GM23338 (cell line): ENCODE data around the gene CNNM4. TPM values are rescaled to one million over a fixed set of nuclear protein-coding genes. Genes with fewer than 3 reads are reported as not detected.

Source experiments
- ATAC-seq: fragments of 200-7000 bp; cut with Tn5 transposase; 3 replicates; pipeline ENCODE4 v1.9.1; 2020
- DNase-seq: peaks from one replicate; pipeline ENCODE4 v3.0.0-alpha.2; 2015; ENCODE audit warnings: low spot score
- H2AFZ ChIP-seq: fragments of 200-600 bp; sonication (generic); 2 replicates; pipeline ENCODE4 v1.8.0; 2016; ENCODE audit warnings: antibody characterized with exemption, mild to moderate bottlenecking, moderate library complexity
- H3F3A ChIP-seq: fragments of 200-600 bp; sonication (generic); replicated peaks from 2 replicates; pipeline ENCODE4 v1.8.0; 2017; ENCODE audit warnings: antibody characterized with exemption, mixed run types, low read depth
- H3K27ac ChIP-seq: fragments of 200-600 bp; sonication (generic); 2 replicates; pipeline ENCODE4 v1.6.1; 2016; ENCODE audit warnings: low read depth
- H3K27me3 ChIP-seq: fragments of 200-600 bp; sonication (generic); 2 replicates; pipeline ENCODE4 v1.8.0; 2016; ENCODE audit warnings: mild to moderate bottlenecking, mixed run types, moderate library complexity; ENCODE audit not compliant: insufficient read depth
- H3K36me3 ChIP-seq: fragments of 200-600 bp; sonication (generic); 2 replicates; pipeline ENCODE4 v1.8.0; 2016; ENCODE audit warnings: mild to moderate bottlenecking; ENCODE audit not compliant: insufficient read depth
- H3K4me1 ChIP-seq: fragments of 200-600 bp; sonication (generic); 2 replicates; pipeline ENCODE4 v1.8.0; 2016; ENCODE audit warnings: mild to moderate bottlenecking, moderate library complexity; ENCODE audit not compliant: insufficient read depth
- H3K4me2 ChIP-seq: fragments of 200-600 bp; sonication (generic); 2 replicates; pipeline ENCODE4 v1.7.1; 2017; ENCODE audit warnings: mixed run types
- H3K4me3 ChIP-seq: fragments of 200-600 bp; sonication (generic); 2 replicates; pipeline ENCODE4 v1.6.1; 2016; ENCODE audit warnings: mixed run types
- H3K79me2 ChIP-seq: fragments of 200-600 bp; sonication (generic); replicated peaks from 2 replicates; pipeline ENCODE4 v1.8.0; 2017; ENCODE audit warnings: mild to moderate bottlenecking; ENCODE audit not compliant: insufficient read depth
- H3K9me2 ChIP-seq: fragments of 200-600 bp; sonication (generic); 2 replicates; pipeline ENCODE4 v1.8.0; 2017; ENCODE audit not compliant: insufficient read depth
- H4K20me1 ChIP-seq: fragments of 200-600 bp; sonication (generic); replicated peaks from 2 replicates; pipeline ENCODE4 v1.8.0; 2017; ENCODE audit warnings: mild to moderate bottlenecking; ENCODE audit not compliant: insufficient read depth
- H3K27ac Mint-ChIP-seq: 2 replicates; pipeline ENCODE4 v1.8.0; 2020; ENCODE audit warnings: inconsistent platforms, mild to moderate bottlenecking, moderate library complexity, mixed read lengths
- H3K27me3 Mint-ChIP-seq: 3 replicates; pipeline ENCODE4 v1.8.0; 2022; ENCODE audit warnings: low read depth, mild to moderate bottlenecking, moderate library complexity, mixed read lengths, inconsistent platforms; ENCODE audit not compliant: insufficient read depth, poor library complexity
- H3K36me3 Mint-ChIP-seq: 3 replicates; pipeline ENCODE4 v1.8.0; 2021; ENCODE audit warnings: low read depth, mild to moderate bottlenecking, inconsistent platforms, moderate library complexity, mixed read lengths
- H3K4me1 Mint-ChIP-seq: 3 replicates; pipeline ENCODE4 v1.8.0; 2020; ENCODE audit warnings: mild to moderate bottlenecking, inconsistent platforms, mixed read lengths
- H3K4me3 Mint-ChIP-seq: 3 replicates; pipeline ENCODE4 v1.8.0; 2021; ENCODE audit warnings: moderate library complexity, mild to moderate bottlenecking, inconsistent platforms, mixed read lengths
- H3K9me3 Mint-ChIP-seq: 3 replicates; pipeline ENCODE4 v1.8.0; 2020; ENCODE audit warnings: moderate library complexity, mild to moderate bottlenecking, inconsistent platforms, mixed read lengths
- CREB1 ChIP-seq: fragments of 250-450 bp; sonication (Bioruptor Pico); IDR thresholded peaks from 2 replicates; pipeline ENCODE4 v1.5.0; 2020; ENCODE audit warnings: low read depth, mild to moderate bottlenecking, moderate library complexity
- EZH2 ChIP-seq: fragments of 200-600 bp; sonication (generic); IDR thresholded peaks from one replicate; pipeline ENCODE4 v1.8.0; 2017; ENCODE audit warnings: antibody characterized with exemption, mild to moderate bottlenecking, low read depth; ENCODE audit not compliant: unreplicated experiment
- EZH2phosphoT487 ChIP-seq: fragments of 200-600 bp; sonication (generic); IDR thresholded peaks from one replicate; pipeline ENCODE4 v1.8.1; 2018; ENCODE audit warnings: antibody characterized with exemption; ENCODE audit not compliant: unreplicated experiment
- JUNB ChIP-seq: IDR thresholded peaks from one replicate; pipeline ENCODE4 v1.6.1; 2016; ENCODE audit warnings: antibody characterized with exemption; ENCODE audit not compliant: unreplicated experiment
- NANOG ChIP-seq: IDR thresholded peaks from 2 replicates; pipeline ENCODE4 v1.6.1; 2016; ENCODE audit warnings: antibody characterized with exemption, borderline replicate concordance
- POLR2AphosphoS5 ChIP-seq: IDR thresholded peaks from 2 replicates; pipeline ENCODE4 v1.6.1; 2016; ENCODE audit warnings: antibody characterized with exemption, low read depth
- STAT1 ChIP-seq: IDR thresholded peaks from one replicate; pipeline ENCODE4 v1.6.1; 2016; ENCODE audit warnings: antibody characterized with exemption; ENCODE audit not compliant: unreplicated experiment
- ZNF114 ChIP-seq: fragments of 250-450 bp; sonication (Bioruptor Pico); IDR thresholded peaks from 2 replicates; pipeline ENCODE4 v1.5.0; 2020; ENCODE audit warnings: mild to moderate bottlenecking, moderate library complexity
- polyA plus RNA-seq: library from polyadenylated mRNA; unstranded; fragments of >200 nt; fragmentation: Nextera tagmentation; extraction: Ambion mirVana; gene quantifications from 2 replicates; pipeline ENCODE4 v1.2.1, GENCODE V29; 2016
- total RNA-seq: library from RNA; depleted of rRNA; stranded (reverse); fragments of >200 nt; shearing (Covaris generic); gene quantifications from 2 replicates; pipeline ENCODE4 v1.2.3, GENCODE V29; 2014
- TF ChIP-seq, protein P1 (sequence below): IDR thresholded peaks from 2 replicates; pipeline ENCODE4 v1.6.1; 2016; ENCODE audit warnings: antibody characterized with exemption
- TF ChIP-seq, protein P2 (sequence below): IDR thresholded peaks from one replicate; pipeline ENCODE4 v1.6.1; 2018; ENCODE audit warnings: antibody characterized with exemption; ENCODE audit not compliant: unreplicated experiment
- TF ChIP-seq, protein P3 (sequence below), 2 experiments: fragments of 200-600 bp in 1 of 2; sonication (generic) in 1 of 2; conservative IDR thresholded peaks; 2 replicates each; pipeline versions ENCODE4 v1.5.1 to v1.6.1; 2016 to 2017; ENCODE audit warnings: antibody characterized with exemption in 2 of 2, low read depth in 2 of 2, mild to moderate bottlenecking in 2 of 2, moderate library complexity in 1 of 2
- TF ChIP-seq, protein P4 (sequence below): fragments of 250-450 bp; sonication (Bioruptor Pico); IDR thresholded peaks from 2 replicates; pipeline ENCODE4 v1.5.0; 2020; ENCODE audit warnings: mild to moderate bottlenecking, moderate library complexity

Gene CNNM4
- total and polyA plus RNA-seq, 2 experiments from 2014 or later = 2.9 to 12.9 TPM

DNA sequence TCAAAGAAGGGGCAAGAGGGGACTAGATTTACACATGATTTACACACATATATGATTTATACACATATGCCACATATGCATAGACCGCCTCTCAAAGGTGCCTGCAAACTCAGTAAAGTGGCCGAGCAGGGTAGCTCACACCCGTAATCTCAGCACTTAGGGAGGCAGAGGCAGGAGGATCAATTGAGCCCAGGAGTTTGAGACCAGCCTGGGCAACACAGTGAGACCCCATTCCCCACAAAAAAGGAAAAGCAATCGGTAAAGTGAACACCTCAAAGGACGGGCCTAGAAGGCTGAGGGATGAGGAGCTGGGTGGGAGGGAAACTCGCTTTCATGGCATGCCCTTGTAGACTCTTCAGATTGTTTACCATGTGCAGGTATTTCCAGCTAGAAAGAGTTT lies 92.0 kb downstream of the CNNM4 start:
- no peaks in the 10 kb centered on the region for H3K27me3 ChIP-seq
- Mint-ChIP-seq H3K4me1 (peaks cover 9% of the 10 kb centered on the region), H3K9me3 (no peaks in the 10 kb centered on the region), H3K36me3 (peaks cover 40% of the 10 kb centered on the region), H3K27ac (no peak overlapping the region), H3K4me3 (no peak overlapping the region), H3K27me3 (peaks cover 7% of the 10 kb centered on the region)
- DNase-seq (no peak), ATAC-seq (no peak)
- no peak overlapping the region for H2AFZ ChIP-seq
- H3K9me2 ChIP-seq = no peaks in the 10 kb centered on the region
- no peaks in the 10 kb centered on the region; the same call in 1 of the 2 replicates for H3K36me3 ChIP-seq
- TF ChIP-seq EZH2phosphoT487 (no peak), EZH2 (no peak), JUNB (no peak), STAT1 (no peak), CREB1 (CRISPR knock-in tag) (no peak), POLR2AphosphoS5 (no peak), NANOG (no peak), ZNF114 (CRISPR knock-in tag) (no peak)
- TF ChIP-seq, protein P1, sequence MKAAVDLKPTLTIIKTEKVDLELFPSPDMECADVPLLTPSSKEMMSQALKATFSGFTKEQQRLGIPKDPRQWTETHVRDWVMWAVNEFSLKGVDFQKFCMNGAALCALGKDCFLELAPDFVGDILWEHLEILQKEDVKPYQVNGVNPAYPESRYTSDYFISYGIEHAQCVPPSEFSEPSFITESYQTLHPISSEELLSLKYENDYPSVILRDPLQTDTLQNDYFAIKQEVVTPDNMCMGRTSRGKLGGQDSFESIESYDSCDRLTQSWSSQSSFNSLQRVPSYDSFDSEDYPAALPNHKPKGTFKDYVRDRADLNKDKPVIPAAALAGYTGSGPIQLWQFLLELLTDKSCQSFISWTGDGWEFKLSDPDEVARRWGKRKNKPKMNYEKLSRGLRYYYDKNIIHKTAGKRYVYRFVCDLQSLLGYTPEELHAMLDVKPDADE = no peak
- TF ChIP-seq, protein P2, sequence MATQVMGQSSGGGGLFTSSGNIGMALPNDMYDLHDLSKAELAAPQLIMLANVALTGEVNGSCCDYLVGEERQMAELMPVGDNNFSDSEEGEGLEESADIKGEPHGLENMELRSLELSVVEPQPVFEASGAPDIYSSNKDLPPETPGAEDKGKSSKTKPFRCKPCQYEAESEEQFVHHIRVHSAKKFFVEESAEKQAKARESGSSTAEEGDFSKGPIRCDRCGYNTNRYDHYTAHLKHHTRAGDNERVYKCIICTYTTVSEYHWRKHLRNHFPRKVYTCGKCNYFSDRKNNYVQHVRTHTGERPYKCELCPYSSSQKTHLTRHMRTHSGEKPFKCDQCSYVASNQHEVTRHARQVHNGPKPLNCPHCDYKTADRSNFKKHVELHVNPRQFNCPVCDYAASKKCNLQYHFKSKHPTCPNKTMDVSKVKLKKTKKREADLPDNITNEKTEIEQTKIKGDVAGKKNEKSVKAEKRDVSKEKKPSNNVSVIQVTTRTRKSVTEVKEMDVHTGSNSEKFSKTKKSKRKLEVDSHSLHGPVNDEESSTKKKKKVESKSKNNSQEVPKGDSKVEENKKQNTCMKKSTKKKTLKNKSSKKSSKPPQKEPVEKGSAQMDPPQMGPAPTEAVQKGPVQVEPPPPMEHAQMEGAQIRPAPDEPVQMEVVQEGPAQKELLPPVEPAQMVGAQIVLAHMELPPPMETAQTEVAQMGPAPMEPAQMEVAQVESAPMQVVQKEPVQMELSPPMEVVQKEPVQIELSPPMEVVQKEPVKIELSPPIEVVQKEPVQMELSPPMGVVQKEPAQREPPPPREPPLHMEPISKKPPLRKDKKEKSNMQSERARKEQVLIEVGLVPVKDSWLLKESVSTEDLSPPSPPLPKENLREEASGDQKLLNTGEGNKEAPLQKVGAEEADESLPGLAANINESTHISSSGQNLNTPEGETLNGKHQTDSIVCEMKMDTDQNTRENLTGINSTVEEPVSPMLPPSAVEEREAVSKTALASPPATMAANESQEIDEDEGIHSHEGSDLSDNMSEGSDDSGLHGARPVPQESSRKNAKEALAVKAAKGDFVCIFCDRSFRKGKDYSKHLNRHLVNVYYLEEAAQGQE = no peak
- TF ChIP-seq, protein P3, sequence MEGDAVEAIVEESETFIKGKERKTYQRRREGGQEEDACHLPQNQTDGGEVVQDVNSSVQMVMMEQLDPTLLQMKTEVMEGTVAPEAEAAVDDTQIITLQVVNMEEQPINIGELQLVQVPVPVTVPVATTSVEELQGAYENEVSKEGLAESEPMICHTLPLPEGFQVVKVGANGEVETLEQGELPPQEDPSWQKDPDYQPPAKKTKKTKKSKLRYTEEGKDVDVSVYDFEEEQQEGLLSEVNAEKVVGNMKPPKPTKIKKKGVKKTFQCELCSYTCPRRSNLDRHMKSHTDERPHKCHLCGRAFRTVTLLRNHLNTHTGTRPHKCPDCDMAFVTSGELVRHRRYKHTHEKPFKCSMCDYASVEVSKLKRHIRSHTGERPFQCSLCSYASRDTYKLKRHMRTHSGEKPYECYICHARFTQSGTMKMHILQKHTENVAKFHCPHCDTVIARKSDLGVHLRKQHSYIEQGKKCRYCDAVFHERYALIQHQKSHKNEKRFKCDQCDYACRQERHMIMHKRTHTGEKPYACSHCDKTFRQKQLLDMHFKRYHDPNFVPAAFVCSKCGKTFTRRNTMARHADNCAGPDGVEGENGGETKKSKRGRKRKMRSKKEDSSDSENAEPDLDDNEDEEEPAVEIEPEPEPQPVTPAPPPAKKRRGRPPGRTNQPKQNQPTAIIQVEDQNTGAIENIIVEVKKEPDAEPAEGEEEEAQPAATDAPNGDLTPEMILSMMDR (conservative IDR thresholded peaks at IDR 0.05; ENCODE audit: low read depth in 2 of 2) = no peak
- TF ChIP-seq, protein P4, sequence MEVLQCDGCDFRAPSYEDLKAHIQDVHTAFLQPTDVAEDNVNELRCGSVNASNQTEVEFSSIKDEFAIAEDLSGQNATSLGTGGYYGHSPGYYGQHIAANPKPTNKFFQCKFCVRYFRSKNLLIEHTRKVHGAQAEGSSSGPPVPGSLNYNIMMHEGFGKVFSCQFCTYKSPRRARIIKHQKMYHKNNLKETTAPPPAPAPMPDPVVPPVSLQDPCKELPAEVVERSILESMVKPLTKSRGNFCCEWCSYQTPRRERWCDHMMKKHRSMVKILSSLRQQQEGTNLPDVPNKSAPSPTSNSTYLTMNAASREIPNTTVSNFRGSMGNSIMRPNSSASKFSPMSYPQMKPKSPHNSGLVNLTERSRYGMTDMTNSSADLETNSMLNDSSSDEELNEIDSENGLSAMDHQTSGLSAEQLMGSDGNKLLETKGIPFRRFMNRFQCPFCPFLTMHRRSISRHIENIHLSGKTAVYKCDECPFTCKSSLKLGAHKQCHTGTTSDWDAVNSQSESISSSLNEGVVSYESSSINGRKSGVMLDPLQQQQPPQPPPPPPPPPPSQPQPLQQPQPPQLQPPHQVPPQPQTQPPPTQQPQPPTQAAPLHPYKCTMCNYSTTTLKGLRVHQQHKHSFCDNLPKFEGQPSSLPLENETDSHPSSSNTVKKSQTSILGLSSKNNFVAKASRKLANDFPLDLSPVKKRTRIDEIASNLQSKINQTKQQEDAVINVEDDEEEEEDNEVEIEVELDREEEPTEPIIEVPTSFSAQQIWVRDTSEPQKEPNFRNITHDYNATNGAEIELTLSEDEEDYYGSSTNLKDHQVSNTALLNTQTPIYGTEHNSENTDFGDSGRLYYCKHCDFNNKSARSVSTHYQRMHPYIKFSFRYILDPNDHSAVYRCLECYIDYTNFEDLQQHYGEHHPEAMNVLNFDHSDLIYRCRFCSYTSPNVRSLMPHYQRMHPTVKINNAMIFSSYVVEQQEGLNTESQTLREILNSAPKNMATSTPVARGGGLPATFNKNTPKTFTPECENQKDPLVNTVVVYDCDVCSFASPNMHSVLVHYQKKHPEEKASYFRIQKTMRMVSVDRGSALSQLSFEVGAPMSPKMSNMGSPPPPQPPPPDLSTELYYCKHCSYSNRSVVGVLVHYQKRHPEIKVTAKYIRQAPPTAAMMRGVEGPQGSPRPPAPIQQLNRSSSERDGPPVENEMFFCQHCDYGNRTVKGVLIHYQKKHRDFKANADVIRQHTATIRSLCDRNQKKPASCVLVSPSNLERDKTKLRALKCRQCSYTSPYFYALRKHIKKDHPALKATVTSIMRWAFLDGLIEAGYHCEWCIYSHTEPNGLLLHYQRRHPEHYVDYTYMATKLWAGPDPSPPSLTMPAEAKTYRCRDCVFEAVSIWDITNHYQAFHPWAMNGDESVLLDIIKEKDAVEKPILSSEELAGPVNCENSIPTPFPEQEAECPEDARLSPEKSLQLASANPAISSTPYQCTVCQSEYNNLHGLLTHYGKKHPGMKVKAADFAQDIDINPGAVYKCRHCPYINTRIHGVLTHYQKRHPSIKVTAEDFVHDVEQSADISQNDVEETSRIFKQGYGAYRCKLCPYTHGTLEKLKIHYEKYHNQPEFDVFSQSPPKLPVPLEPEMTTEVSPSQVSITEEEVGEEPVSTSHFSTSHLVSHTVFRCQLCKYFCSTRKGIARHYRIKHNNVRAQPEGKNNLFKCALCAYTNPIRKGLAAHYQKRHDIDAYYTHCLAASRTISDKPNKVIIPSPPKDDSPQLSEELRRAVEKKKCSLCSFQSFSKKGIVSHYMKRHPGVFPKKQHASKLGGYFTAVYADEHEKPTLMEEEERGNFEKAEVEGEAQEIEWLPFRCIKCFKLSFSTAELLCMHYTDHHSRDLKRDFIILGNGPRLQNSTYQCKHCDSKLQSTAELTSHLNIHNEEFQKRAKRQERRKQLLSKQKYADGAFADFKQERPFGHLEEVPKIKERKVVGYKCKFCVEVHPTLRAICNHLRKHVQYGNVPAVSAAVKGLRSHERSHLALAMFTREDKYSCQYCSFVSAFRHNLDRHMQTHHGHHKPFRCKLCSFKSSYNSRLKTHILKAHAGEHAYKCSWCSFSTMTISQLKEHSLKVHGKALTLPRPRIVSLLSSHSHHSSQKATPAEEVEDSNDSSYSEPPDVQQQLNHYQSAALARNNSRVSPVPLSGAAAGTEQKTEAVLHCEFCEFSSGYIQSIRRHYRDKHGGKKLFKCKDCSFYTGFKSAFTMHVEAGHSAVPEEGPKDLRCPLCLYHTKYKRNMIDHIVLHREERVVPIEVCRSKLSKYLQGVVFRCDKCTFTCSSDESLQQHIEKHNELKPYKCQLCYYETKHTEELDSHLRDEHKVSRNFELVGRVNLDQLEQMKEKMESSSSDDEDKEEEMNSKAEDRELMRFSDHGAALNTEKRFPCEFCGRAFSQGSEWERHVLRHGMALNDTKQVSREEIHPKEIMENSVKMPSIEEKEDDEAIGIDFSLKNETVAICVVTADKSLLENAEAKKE (CRISPR knock-in tag) = no peak
- peaks cover 6% of the 10 kb centered on the region for H4K20me1 ChIP-seq
- H3K79me2 ChIP-seq = peaks cover 38% of the 10 kb centered on the region
- H3K4me3 ChIP-seq = no peak overlapping the region
- no peak overlapping the region for H3K27ac ChIP-seq
- H3K4me1 ChIP-seq = peaks cover 10% of the 10 kb centered on the region
- no peak overlapping the region for H3K4me2 ChIP-seq
- H3F3A ChIP-seq = no peaks in the 10 kb centered on the region
